GM12878 (cell line): ENCODE results near the gene NAALADL2. TPM values are rescaled to one million over a fixed set of nuclear protein-coding genes. Genes with fewer than 3 reads are reported as not detected.

Experiments
- ATAC-seq: fragments of 200-7000 bp; cut with Tn5 transposase; 3 replicates; pipeline ENCODE4 v1.9.1; 2020; ENCODE audit warnings: mild to moderate bottlenecking, moderate library complexity
- BruUV-seq: library from RNA; stranded (reverse); fragments of 400-500 nt; replicated peaks from 2 replicates; lab custom pipeline; 2021; lab: Mats Ljungman, UMichigan
- CTCF ChIA-PET: fragments of 300-600 bp; sonication (Branson Sonifier 250); formaldehyde crosslinking; extraction: SDS; loops from one replicate; lab custom pipeline; 2021; ENCODE audit warnings: inconsistent platforms; lab: Yijun Ruan, JAX
- POLR2A ChIA-PET: fragments of 350-600 bp; formaldehyde crosslinking; extraction: SDS; loops from one replicate; lab custom pipeline; 2021; ENCODE audit warnings: inconsistent platforms; lab: Charles Lee
- RAD21 ChIA-PET: fragments of 300-600 bp; sonication (Branson Sonifier 250); formaldehyde crosslinking; loops from one replicate; lab custom pipeline; 2023; ENCODE audit warnings: antibody characterized with exemption; ENCODE audit not compliant: unreplicated experiment; lab: Charles Lee
- SMC1A ChIA-PET: fragments of 300-600 bp; sonication (Branson Sonifier 250); formaldehyde crosslinking; loops from one replicate; lab custom pipeline; 2023; ENCODE audit not compliant: unreplicated experiment, uncharacterized antibody; lab: Charles Lee
- DNase-seq: peaks from one replicate; pipeline ENCODE4 v3.0.0-alpha.2; 2011; ENCODE audit warnings: low read depth, low spot score
- FAIRE-seq: peaks from 3 replicates; lab custom pipeline; 2011; peaks lifted over from hg19 to GRCh38; lab: Jason Lieb, UNC
- H2AFZ ChIP-seq: 2 replicates; pipeline ENCODE4 v1.6.0; 2011; ENCODE audit warnings: low read depth, low read length, control low read depth; ENCODE audit not compliant: control insufficient read depth
- H3K27ac ChIP-seq: 2 replicates; pipeline ENCODE4 v1.5.1; 2011; ENCODE audit warnings: control low read depth; ENCODE audit not compliant: control insufficient read depth, insufficient read depth
- H3K27me3 ChIP-seq, 2 experiments: replicated peaks in 1 of 2; 2 replicates each; pipeline versions ENCODE4 v1.6.0 to v1.6.1; 2011; ENCODE audit warnings: low read length in 1 of 2; ENCODE audit not compliant: control insufficient read depth in 2 of 2, insufficient read depth in 2 of 2
- H3K36me3 ChIP-seq, 2 experiments: 2 replicates each; pipeline ENCODE4 v1.5.1; 2011; ENCODE audit warnings: low read length in 1 of 2; ENCODE audit not compliant: control insufficient read depth in 2 of 2, insufficient read depth in 2 of 2
- H3K4me1 ChIP-seq: 2 replicates; pipeline ENCODE4 v1.6.1; 2011; ENCODE audit warnings: mild to moderate bottlenecking, low read length, moderate library complexity, mixed read lengths; ENCODE audit not compliant: control insufficient read depth, insufficient read depth
- H3K4me2 ChIP-seq: 2 replicates; pipeline ENCODE4 v1.6.0; 2011; ENCODE audit warnings: control low read depth; ENCODE audit not compliant: control insufficient read depth, insufficient read depth
- H3K4me3 ChIP-seq: fragments of 200-600 bp; sonication (generic); 2 replicates; pipeline ENCODE4 v1.5.1; 2016
- H3K79me2 ChIP-seq: 2 replicates; pipeline ENCODE4 v1.6.0; 2011; ENCODE audit warnings: low read length; ENCODE audit not compliant: control insufficient read depth, insufficient read depth
- H3K9ac ChIP-seq: 2 replicates; pipeline ENCODE4 v1.8.0; 2011; ENCODE audit warnings: low read length, control low read depth, mixed read lengths; ENCODE audit not compliant: control insufficient read depth, insufficient read depth
- H3K9me3 ChIP-seq: replicated peaks from 3 replicates; pipeline ENCODE4 v1.5.1; 2011; ENCODE audit warnings: mild to moderate bottlenecking, low read length; ENCODE audit not compliant: control insufficient read depth, insufficient read depth
- H4K20me1 ChIP-seq: 2 replicates; pipeline ENCODE4 v1.6.0; 2011; ENCODE audit not compliant: control insufficient read depth, insufficient read depth
- BRCA1 ChIP-seq: IDR thresholded peaks from 2 replicates; pipeline ENCODE4 v1.6.1; 2011; ENCODE audit warnings: low read depth, low read length, improper control_type of control experiment
- CBX3 ChIP-seq: fragments of 200-600 bp; sonication (generic); IDR thresholded peaks from 2 replicates; pipeline ENCODE4 v1.6.1; 2016; ENCODE audit warnings: low read depth, borderline replicate concordance
- IRF5 ChIP-seq: fragments of 450-650 bp; IDR thresholded peaks from 2 replicates; pipeline ENCODE4 v1.6.1; 2017; ENCODE audit warnings: borderline replicate concordance
- KAT2A ChIP-seq: conservative IDR thresholded peaks from 2 replicates; pipeline ENCODE4 v1.6.1; 2011; ENCODE audit warnings: low read depth, low read length; ENCODE audit not compliant: control insufficient read depth
- PRDM15 ChIP-seq: fragments of 450-650 bp; formaldehyde crosslinking; IDR thresholded peaks from 2 replicates; pipeline ENCODE4 v1.4.0; 2020; ENCODE audit warnings: mild to moderate bottlenecking, moderate library complexity
- SMC3 ChIP-seq: IDR thresholded peaks from 2 replicates; pipeline ENCODE4 v1.6.1; 2011; ENCODE audit warnings: low read length, improper control_type of control experiment, borderline replicate concordance
- STAT1 ChIP-seq: fragments of 450-650 bp; conservative IDR thresholded peaks from 2 replicates; pipeline ENCODE4 v1.6.1; 2014; ENCODE audit warnings: antibody characterized with exemption, mild to moderate bottlenecking
- SUPT20H ChIP-seq: IDR thresholded peaks from 2 replicates; pipeline ENCODE4 v1.6.1; 2011; ENCODE audit warnings: low read depth, mild to moderate bottlenecking, low read length, moderate library complexity, borderline replicate concordance; ENCODE audit not compliant: control insufficient read depth
- TCF7 ChIP-seq: IDR thresholded peaks from 2 replicates; pipeline ENCODE4 v1.6.1; 2014; ENCODE audit warnings: antibody characterized with exemption, borderline replicate concordance
- ZNF207 ChIP-seq: fragments of 450-650 bp; IDR thresholded peaks from 2 replicates; pipeline ENCODE4 v1.6.1; 2014; ENCODE audit warnings: antibody characterized with exemption, mild to moderate bottlenecking, borderline replicate concordance
- ZNF274 ChIP-seq: IDR thresholded peaks from one replicate; pipeline ENCODE4 v1.8.0; 2011; ENCODE audit not compliant: insufficient read length, insufficient read depth
- WGBS: methylation state at CpG from one replicate; pipeline ENCODE4 v1.1.6; 2016; ENCODE audit warnings: low lambda C conversion rate; ENCODE audit not compliant: insufficient replicate concordance, insufficient coverage; ENCODE audit errors: missing lambda C conversion rate; 5-methylcytosine and 5-hydroxymethylcytosine counted together
- in situ Hi-C: fragments of 300-500 bp; cut with MboI; formaldehyde crosslinking; loops from 9 replicates; pipeline ENCODE4 v1.14.3; 2018; ENCODE audit warnings: mixed read lengths
- intact Hi-C: fragments of 100-400 bp; cut with micrococcal nuclease; formaldehyde crosslinking; loops from one replicate; pipeline ENCODE4 v1.14.2; 2022; ENCODE audit not compliant: unreplicated experiment
- polyA plus RNA-seq, 11 experiments: library from polyadenylated mRNA; depleted of rRNA in 4 of 11; unstranded in 6 of 11; stranded (reverse) in 5 of 11; fragments of >200 nt; fragmentation: Nextera tagmentation in 4 of 11; fragmentation: Illumina TruSeq in 1 of 11; extraction: Ambion mirVana in 4 of 11; extraction: Trizol in 1 of 11; gene quantifications; 1 replicate in 1 of 11; 2 replicates in 10 of 11; pipeline versions ENCODE4 v1.2.1 to v1.2.3, GENCODE V29; 2011 to 2016; ENCODE audit warnings: inconsistent platforms in 2 of 11, missing spikeins in 2 of 11, low read depth in 1 of 11
- total RNA-seq, 4 experiments: library from RNA; depleted of rRNA in 3 of 4; stranded (reverse); fragments of >200 nt in 3 of 4; fragmentation: Illumina TruSeq in 1 of 4; extraction: Trizol in 1 of 4; gene quantifications; 2 replicates each; pipeline versions ENCODE4 v1.2.1 to v1.2.3, GENCODE V29; 2013 to 2021
- TF ChIP-seq, protein P1 (sequence below): fragments of 450-650 bp; IDR thresholded peaks from 2 replicates; pipeline ENCODE4 v1.6.1; 2017; ENCODE audit warnings: mild to moderate bottlenecking, moderate library complexity

The NAALADL2 gene
- total and polyA plus RNA-seq, 10 of the 15 experiments (the other 5 are each of a cell fraction or from before 2014, with no cell fraction given): 0.06 to 10.8 (median 0.46) TPM

GRCh38 chr3:175068587-175068986 is 209.5 kb downstream of the NAALADL2 start:
- ChIA-PET CTCF (no interaction called here), POLR2A (no interaction called here), SMC1A (interaction anchor here (0.6 to 1.4 kb wide), 2 partner anchors 9 to 250 kb away, joined by 3 to 4 read pairs; no protein-coding TSS in a partner anchor), RAD21 (no interaction called here)
- ATAC-seq (no peak), DNase-seq (no peak), FAIRE-seq (no peak)
- WGBS: 11% methylated on average over 3 of the region's 3 CpGs
- no TSS peak for BruUV-seq
- Histone ChIP-seq H3K4me3 (no peak overlapping the region), H3K27me3 (no peaks in the 10 kb centered on the region), H4K20me1 (no peaks in the 10 kb centered on the region), H3K27ac (no peak overlapping the region), H3K9ac (no peak overlapping the region), H3K4me1 (no peaks in the 10 kb centered on the region), H3K79me2 (no peaks in the 10 kb centered on the region), H3K36me3 (no peaks in the 10 kb centered on the region), H3K4me2 (no peak overlapping the region), H3K9me3 (no peaks in the 10 kb centered on the region), H2AFZ (no peak overlapping the region)
- in situ Hi-C loops (no loop called here), intact Hi-C loops (no loop called here)
- TF ChIP-seq BRCA1 (no peak), ZNF274 (no peak), SUPT20H (no peak), IRF5 (no peak), SMC3 (no peak), ZNF207 (no peak), PRDM15 (CRISPR knock-in tag) (no peak), CBX3 (no peak), TCF7 (no peak), KAT2A (no peak), STAT1 (no peak)
- TF ChIP-seq, protein P1, sequence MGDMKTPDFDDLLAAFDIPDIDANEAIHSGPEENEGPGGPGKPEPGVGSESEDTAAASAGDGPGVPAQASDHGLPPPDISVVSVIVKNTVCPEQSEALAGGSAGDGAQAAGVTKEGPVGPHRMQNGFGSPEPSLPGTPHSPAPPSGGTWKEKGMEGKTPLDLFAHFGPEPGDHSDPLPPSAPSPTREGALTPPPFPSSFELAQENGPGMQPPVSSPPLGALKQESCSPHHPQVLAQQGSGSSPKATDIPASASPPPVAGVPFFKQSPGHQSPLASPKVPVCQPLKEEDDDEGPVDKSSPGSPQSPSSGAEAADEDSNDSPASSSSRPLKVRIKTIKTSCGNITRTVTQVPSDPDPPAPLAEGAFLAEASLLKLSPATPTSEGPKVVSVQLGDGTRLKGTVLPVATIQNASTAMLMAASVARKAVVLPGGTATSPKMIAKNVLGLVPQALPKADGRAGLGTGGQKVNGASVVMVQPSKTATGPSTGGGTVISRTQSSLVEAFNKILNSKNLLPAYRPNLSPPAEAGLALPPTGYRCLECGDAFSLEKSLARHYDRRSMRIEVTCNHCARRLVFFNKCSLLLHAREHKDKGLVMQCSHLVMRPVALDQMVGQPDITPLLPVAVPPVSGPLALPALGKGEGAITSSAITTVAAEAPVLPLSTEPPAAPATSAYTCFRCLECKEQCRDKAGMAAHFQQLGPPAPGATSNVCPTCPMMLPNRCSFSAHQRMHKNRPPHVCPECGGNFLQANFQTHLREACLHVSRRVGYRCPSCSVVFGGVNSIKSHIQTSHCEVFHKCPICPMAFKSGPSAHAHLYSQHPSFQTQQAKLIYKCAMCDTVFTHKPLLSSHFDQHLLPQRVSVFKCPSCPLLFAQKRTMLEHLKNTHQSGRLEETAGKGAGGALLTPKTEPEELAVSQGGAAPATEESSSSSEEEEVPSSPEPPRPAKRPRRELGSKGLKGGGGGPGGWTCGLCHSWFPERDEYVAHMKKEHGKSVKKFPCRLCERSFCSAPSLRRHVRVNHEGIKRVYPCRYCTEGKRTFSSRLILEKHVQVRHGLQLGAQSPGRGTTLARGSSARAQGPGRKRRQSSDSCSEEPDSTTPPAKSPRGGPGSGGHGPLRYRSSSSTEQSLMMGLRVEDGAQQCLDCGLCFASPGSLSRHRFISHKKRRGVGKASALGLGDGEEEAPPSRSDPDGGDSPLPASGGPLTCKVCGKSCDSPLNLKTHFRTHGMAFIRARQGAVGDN: no peak
